Aorta (tissue), 5 donors: ENCODE measurements around the gene ING2. TPM values are rescaled to one million over a fixed set of nuclear protein-coding genes. Genes with fewer than 3 reads are reported as not detected.
"Not testable (repeated sequence)": the region's sequence is repeated elsewhere in the genome, so short reads cannot be mapped to it uniquely, and the experiment has no call there.

Source experiments
- ATAC-seq: fragments of 200-7000 bp; cut with Tn5 transposase; one replicate; pipeline ENCODE4 v1.9.1; 2022; ENCODE audit warnings: moderate library complexity; ENCODE audit not compliant: low FRiP score
- DNase-seq, 2 donors: peaks; one replicate each; pipeline ENCODE4 v3.0.0-alpha.2; 2020
- H3K27ac ChIP-seq, 2 donors: one replicate each; pipeline ENCODE4 v1.5.1; 2013; ENCODE audit warnings: low read length in 2 of 2, mild to moderate bottlenecking in 2 of 2, moderate library complexity in 2 of 2, control low read depth in 1 of 2, inconsistent platforms in 1 of 2, low read depth in 1 of 2
- H3K27me3 ChIP-seq, 2 donors: one replicate each; pipeline ENCODE4 v1.6.1; 2013; ENCODE audit warnings: control low read depth in 1 of 2, low read length in 1 of 2, mild to moderate bottlenecking in 1 of 2, moderate library complexity in 1 of 2; ENCODE audit not compliant: insufficient read depth in 2 of 2, control insufficient read depth in 1 of 2
- H3K36me3 ChIP-seq, 2 donors: one replicate each; pipeline ENCODE4 v1.6.1; 2013; ENCODE audit warnings: control low read depth in 1 of 2, low read length in 1 of 2, mild to moderate bottlenecking in 1 of 2; ENCODE audit not compliant: insufficient read depth in 2 of 2, control insufficient read depth in 1 of 2
- H3K4me1 ChIP-seq, 2 donors: one replicate each; pipeline ENCODE4 v1.6.1; 2013; ENCODE audit warnings: low read length in 2 of 2, control low read depth in 1 of 2, mild to moderate bottlenecking in 1 of 2, moderate library complexity in 1 of 2; ENCODE audit not compliant: insufficient read depth in 2 of 2, control insufficient read depth in 1 of 2
- H3K4me3 ChIP-seq, 2 donors: one replicate each; pipeline ENCODE4 v1.5.1; 2013; ENCODE audit warnings: low read length in 2 of 2, control low read depth in 1 of 2, mild to moderate bottlenecking in 1 of 2
- H3K9me3 ChIP-seq: one replicate; pipeline ENCODE4 v1.6.1; 2013; ENCODE audit warnings: mild to moderate bottlenecking, low read length; ENCODE audit not compliant: control insufficient read depth
- WGBS, 2 donors: extraction: QIAGEN DNeasy Blood & Tissue Kit; methylation state at CpG; one replicate each; pipeline ENCODE4 v1.1.7; 2013; 5-methylcytosine and 5-hydroxymethylcytosine counted together
- intact Hi-C, 2 donors: fragments of 100-400 bp; cut with DNase I; formaldehyde crosslinking; loops; one replicate each; pipeline versions ENCODE4 v1.14.2 to v1.15.0; 2022
- polyA plus RNA-seq, 2 donors: library from polyadenylated mRNA; stranded (reverse); fragments of 200-250 nt; gene quantifications; one replicate each; pipeline ENCODE4 v1.2.3, GENCODE V29; 2013
- total RNA-seq, 2 donors: library from RNA; stranded (reverse); fragmentation: NEBNext Ultra II Directional; extraction: Animal tissue kit (Norgen Biotek cat#: 25700); gene quantifications; one replicate each; pipeline ENCODE4 v1.2.1, GENCODE V29; 2021
- donor health status: healthy with polysubstance abuse.
- donor health status: Bipolar disorder and iron deficiency.
- donor health status: DM: no; HTN: no; CAD: no.
- donor health status: DM: no; HTN: no; CAD: no.
- donor health status: DM: yes; HTN: yes; CAD: no.

ING2 gene
- total and polyA plus RNA-seq, 4 donors, result 6.3 to 22.3 (median 9.9) TPM

DNA sequence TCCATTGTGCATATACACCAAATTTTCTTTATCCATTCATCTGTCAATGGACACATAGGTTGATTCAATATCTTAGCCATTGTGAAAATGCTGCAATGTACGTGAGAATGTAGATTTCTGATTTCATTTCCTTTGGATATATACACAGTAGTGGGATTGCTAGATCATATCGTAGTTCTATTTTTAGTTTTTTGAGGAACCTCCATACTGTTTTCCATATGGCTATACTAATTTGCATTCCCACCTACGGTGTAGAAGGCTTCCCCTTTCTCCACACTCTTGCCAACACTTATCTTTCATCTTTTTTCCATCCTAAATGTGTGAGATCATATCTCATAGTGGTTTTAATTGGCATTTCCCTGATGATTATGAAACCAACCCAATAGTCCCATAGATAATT, 43.4 kb downstream of the ING2 start:
- H3K4me1 ChIP-seq, result no peaks in the 10 kb centered on the region
- 86 to 87% methylated on average over 3 of the region's 3 CpGs for WGBS, 2 donors
- H3K27me3 ChIP-seq, result no peaks in the 10 kb centered on the region
- ATAC-seq, result no peak
- no peak for DNase-seq
- H3K27ac ChIP-seq, result no peak overlapping the region
- H3K4me3 ChIP-seq, result no peak overlapping the region
- intact Hi-C loops, result no loop called here
- H3K36me3 ChIP-seq, result no peaks in the 10 kb centered on the region
- no peaks in the 10 kb centered on the region for H3K9me3 ChIP-seq

DNA sequence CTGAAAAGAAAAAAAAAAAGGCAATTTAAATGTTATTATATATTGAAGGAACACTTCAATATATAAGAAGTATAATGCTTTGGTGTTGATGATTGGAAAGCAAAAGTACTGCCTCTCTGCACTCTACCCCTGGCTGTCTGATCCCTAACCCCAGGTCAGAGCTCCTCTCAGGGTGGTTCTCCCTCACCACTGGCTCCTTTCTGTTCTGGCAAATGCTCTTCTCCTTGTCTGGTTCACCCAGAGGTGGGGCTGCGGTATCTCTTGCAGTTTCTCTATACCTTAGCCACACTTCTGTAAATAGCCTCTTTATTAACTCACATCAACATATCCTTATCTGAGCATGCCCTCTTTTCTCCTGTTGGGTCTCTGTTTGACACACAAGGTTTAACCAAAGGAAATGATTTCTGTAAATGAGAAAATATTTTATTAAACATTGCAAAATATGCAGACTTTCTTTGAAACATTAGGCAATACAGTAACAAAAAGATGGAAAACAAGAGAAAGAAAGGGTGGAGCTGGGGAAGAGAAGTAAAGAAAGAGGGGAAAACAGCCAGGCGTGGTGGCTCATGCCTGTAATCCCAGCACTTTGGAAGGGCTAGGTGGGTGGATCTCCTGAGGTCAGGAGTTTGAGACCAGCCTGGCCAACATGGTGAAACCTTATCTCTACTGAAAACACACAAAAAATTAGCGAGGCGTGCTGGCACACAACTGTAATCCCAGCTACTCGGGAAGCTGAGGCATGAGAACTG, 45.7 kb downstream of the ING2 start:
- ATAC-seq, result no peak
- intact Hi-C loops, result no loop called here
- 21 to 29% methylated on average over 5 of the region's 5 CpGs for WGBS, 2 donors

DNA sequence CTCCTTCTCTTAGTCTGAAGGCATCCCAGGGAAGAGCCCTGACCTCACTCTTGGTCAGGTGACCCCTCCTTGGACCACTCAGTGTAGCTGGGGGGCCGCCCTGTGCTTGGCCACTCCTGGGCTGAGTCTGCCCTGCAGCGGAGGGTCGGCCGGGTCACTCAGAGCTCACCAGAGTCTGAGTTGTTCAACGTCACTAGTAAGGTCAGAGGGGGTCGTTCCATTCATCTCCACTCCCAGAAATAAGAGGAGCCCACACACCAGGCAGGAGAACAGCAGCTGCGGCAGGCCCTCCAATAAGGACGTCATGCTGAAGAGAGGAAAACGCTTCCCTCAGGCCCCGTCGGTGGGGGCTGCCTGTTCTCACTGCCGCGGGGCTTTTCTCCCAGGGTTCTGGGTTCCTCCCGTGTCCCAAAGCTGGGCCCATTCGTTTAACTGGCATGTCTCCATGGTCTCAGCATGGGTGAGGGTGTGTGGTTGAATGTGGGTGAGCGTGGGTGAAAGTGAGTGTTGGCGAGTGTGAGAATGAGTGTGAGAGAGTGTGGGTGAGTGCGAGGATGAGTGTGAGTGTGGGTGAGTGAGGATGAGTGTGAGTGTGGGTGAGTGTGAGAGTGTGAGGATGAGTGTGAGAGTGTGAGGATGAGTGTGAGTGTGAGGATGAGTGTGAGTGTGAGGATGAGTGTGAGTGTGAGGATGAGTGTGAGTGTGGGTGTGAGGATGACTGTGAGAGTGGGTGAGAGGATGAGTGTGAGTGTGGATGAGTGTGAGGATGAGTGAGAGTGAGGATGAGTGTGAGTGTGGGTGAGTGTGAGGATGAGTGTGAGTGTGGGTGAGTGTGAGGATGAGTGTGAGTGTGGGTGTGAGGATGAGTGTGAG, 47.7 kb downstream of the ING2 start:
- Histone ChIP-seq H3K27me3 (no peaks in the 10 kb centered on the region), H3K4me1 (no peaks in the 10 kb centered on the region), H3K36me3 (no peaks in the 10 kb centered on the region), H3K27ac (no peak overlapping the region), H3K9me3 (no peaks in the 10 kb centered on the region), H3K4me3 (no peak overlapping the region)
- intact Hi-C loops, result no loop called here
- 65 to 67% methylated on average over 18 of the region's 18 CpGs for WGBS, 2 donors
- DNase-seq (no peak), ATAC-seq (no peak)

More for the DNA sequence above, 45.7 kb downstream of the ING2 start:
- H3K27me3 ChIP-seq, result no peaks in the 10 kb centered on the region
- H3K4me3 ChIP-seq, result no peak overlapping the region
- H3K4me1 ChIP-seq, result no peaks in the 10 kb centered on the region
- H3K9me3 ChIP-seq, result no peaks in the 10 kb centered on the region
- H3K36me3 ChIP-seq, result no peaks in the 10 kb centered on the region
- no peak for DNase-seq
- H3K27ac ChIP-seq, result no peak overlapping the region

DNA sequence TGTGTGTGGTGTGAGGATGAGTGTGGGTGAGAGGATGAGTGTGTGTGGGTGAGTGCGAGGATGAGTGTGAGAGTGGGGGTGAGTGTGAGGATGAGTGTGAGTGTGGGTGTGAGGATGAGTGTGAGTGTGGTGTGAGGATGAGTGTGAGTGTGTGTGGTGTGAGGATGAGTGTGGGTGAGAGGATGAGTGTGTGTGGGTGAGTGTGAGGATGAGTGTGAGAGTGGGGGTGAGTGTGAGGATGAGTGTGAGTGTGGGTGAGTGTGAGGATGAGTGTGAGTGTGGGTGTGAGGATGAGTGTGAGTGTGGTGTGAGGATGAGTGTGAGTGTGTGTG, 48.3 kb downstream of the ING2 start:
- H3K36me3 ChIP-seq, H3K4me1 ChIP-seq, H3K27ac ChIP-seq, intact Hi-C loops, DNase-seq, H3K9me3 ChIP-seq, ATAC-seq, H3K4me3 ChIP-seq, H3K27me3 ChIP-seq: not testable (repeated sequence)
- WGBS, 2 donors, result no CpG with 5 or more reads among the region's 1 CpG

DNA sequence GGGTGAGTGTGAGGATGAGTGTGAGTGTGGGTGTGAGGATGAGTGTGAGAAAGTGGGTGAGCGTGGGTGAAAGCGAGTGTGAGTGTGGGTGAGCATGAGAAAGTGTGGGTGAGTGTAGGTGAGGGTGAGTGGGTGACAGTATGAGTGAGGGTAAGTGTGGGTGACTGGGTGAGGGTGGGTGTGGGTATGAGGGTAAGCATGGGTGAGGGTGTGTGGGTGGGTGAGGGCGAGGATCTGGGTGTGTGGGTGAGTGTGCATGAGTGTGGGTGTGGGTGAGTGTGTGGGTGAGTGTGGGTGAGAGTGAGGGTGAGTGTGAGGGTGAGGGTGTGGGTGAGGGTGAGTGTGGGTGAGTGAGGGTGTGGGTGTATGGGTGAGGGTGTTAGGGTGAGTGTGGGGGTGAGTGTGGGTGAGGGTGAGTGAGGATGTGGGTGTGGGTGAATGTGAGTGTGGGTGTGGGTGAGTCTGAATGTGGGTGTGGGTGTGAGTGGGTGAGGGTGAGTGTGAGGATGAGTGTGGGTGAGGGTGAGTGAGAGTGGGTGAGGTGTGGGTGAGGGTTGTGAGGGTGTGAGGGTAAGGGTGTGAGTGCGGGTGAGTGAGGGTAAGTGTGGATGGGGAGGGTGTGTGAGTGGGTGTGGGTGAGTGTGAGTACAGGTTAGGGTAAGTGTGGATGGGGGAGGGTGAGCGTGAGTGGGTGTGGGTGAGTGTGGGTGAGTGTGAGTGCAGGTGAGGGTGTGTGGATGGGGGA, 48.9 kb downstream of the ING2 start:
- Histone ChIP-seq H3K36me3 (no peaks in the 10 kb centered on the region), H3K4me1 (no peaks in the 10 kb centered on the region), H3K27ac (no peak overlapping the region), H3K4me3 (no peak overlapping the region), H3K9me3 (no peaks in the 10 kb centered on the region), H3K27me3 (no peaks in the 10 kb centered on the region)
- peak in 1 of 2 donors; percentile 41 for DNase-seq
- intact Hi-C loops, result no loop called here
- peak; percentile 53 for ATAC-seq
- 79 to 87% methylated on average over 5 of the region's 5 CpGs for WGBS, 2 donors

DNA sequence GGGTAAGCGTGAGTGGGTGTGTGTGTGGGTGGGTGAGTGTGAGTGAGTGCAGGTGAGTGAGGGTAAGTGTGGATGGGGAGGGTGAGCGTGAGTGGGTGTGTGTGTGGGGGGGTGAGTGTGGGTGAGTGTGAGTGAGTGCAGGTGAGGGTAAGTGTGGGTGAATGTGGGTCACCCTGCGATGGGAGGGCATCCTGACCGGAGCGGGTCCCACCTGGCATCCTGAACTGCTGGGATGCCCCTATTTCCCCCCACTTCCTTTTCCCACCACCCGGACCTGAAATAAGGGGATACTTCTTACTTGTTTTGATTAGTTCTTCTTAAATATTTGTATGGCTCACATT, 49.5 kb downstream of the ING2 start:
- Histone ChIP-seq H3K4me3 (no peak overlapping the region), H3K4me1 (no peaks in the 10 kb centered on the region), H3K27ac (no peak overlapping the region), H3K9me3 (no peaks in the 10 kb centered on the region), H3K36me3 (no peaks in the 10 kb centered on the region), H3K27me3 (no peaks in the 10 kb centered on the region)
- peak in 1 of 2 donors; percentile 21 for DNase-seq
- ATAC-seq, result no peak
- intact Hi-C loops, result no loop called here
- WGBS, 2 donors, result 80 to 85% methylated on average over 6 of the region's 6 CpGs

DNA sequence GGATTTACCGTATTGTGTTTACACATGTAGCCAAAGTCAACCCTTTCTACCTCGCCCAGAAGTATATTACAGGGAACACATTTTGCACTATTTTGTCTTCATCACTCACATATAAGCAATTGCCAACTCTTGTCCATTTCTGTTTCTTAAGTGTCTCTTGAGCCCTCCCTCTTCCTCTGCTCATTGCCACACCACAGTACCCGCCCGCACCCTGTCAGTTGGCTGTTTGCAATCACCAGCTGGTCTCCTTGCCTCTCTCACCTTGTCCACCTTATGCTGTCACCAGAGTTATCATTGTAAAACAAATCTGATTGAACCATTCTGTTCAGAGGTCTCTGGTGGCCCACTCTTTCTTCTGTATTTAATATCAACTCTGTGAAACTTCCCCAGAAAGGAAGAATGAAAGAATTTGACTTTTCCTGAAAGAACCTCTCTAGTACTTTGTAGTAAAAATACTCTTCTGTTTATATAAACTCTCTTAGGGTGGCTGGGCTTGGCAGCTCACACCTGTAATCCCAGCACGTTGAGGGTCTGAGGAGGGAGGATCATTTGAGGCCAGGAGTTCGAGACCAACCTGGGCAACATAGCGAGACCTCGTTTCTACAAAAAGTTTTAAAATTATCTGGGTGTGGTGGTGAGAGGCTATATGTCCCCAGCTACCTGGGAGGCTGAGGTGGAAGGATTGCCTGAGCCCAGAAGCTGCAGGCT, 50.2 kb downstream of the ING2 start:
- no peak overlapping the region for H3K27ac ChIP-seq
- 56 to 65% methylated on average over 8 of the region's 8 CpGs for WGBS, 2 donors

DNA sequence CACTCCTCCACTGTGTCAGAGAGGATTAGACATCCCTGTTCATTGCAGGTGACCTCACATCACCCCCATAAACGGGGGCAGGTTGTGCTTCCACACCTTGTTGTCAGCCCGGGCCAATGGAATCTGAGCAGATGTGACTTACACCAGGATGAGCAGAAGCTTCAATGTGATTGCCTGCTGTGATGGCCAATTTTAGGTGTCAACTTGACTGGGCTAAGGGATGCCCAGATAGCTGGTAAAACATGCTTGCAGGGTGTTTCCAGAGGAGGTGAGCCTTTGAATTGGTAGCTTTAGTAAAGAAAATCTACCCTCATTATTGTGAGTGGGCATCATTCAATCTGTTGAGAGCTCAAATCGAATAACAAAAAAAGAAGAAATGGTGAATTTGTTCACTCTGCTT, 52.1 kb downstream of the ING2 start:
- ATAC-seq, result no peak
- Histone ChIP-seq H3K4me3 (no peak overlapping the region), H3K36me3 (no peaks in the 10 kb centered on the region), H3K9me3 (no peaks in the 10 kb centered on the region), H3K27me3 (no peaks in the 10 kb centered on the region), H3K27ac (no peak overlapping the region), H3K4me1 (no peaks in the 10 kb centered on the region)
- intact Hi-C loops, result no loop called here
- DNase-seq, result no peak
- WGBS, 2 donors, result 81 to 85% methylated on average over 3 of the region's 3 CpGs

More for the DNA sequence above, 50.2 kb downstream of the ING2 start:
- Histone ChIP-seq H3K4me1 (no peaks in the 10 kb centered on the region), H3K27me3 (no peaks in the 10 kb centered on the region), H3K9me3 (no peaks in the 10 kb centered on the region), H3K36me3 (no peaks in the 10 kb centered on the region), H3K4me3 (no peak overlapping the region)
- DNase-seq (peak in 1 of 2 donors; percentile 28), ATAC-seq (no peak)
- intact Hi-C loops, result no loop called here
